ENCODE results near the gene FAM209B.

FAM209B gene

GRCh38 chr20:56506103-56506502 is 26.9 kb upstream of the FAM209B start:
- Histone ChIP-seq H3K4me1 (ENCODE audit: control extremely low read depth in 1 of 4, control insufficient read depth in 4 of 4, insufficient read depth in 4 of 4, low read length in 3 of 4) (peaks cover 0 to 2% (median 2%) of the 10 kb centered on the region in 4 experiments), H3K27me3 (replicated peaks in 2 of 5; ENCODE audit: control insufficient read depth in 4 of 5, insufficient read depth in 5 of 5, low read length in 4 of 5) (no peaks in the 10 kb centered on the region), H3K27ac (ENCODE audit: insufficient read depth in 1 of 2, low read depth in 1 of 2, low read length in 2 of 2, poor library complexity in 1 of 2, severe bottlenecking in 2 of 2) (no peak overlapping the region), H3K36me3 (ENCODE audit: control insufficient read depth in 4 of 4, insufficient read depth in 4 of 4, low read length in 3 of 4) (peaks cover 0 to 17% (median 2%) of the 10 kb centered on the region in 4 experiments), H3K4me3 (ENCODE audit: control insufficient read depth in 1 of 7, extremely low read depth in 1 of 7, insufficient read depth in 4 of 7, low read depth in 2 of 7, low read length in 6 of 7) (no peak overlapping the region), H3K9me3 (ENCODE audit: control extremely low read depth in 1 of 5, control insufficient read depth in 4 of 5, insufficient read depth in 2 of 5, low read depth in 1 of 5, low read length in 4 of 5) (no peaks in the 10 kb centered on the region)
- CTCF ChIA-PET, result interaction anchor here (1.0 kb wide), 1 partner anchor 8 kb away, joined by 3 read pairs; no protein-coding TSS in a partner anchor
- DNase-seq, result peak in 1 of 3 donors; percentile 42
- POLR2A ChIA-PET, result no interaction called here
- 100% methylated on average over 2 of the region's 3 CpGs for WGBS (ENCODE audit: insufficient coverage)

DNA sequence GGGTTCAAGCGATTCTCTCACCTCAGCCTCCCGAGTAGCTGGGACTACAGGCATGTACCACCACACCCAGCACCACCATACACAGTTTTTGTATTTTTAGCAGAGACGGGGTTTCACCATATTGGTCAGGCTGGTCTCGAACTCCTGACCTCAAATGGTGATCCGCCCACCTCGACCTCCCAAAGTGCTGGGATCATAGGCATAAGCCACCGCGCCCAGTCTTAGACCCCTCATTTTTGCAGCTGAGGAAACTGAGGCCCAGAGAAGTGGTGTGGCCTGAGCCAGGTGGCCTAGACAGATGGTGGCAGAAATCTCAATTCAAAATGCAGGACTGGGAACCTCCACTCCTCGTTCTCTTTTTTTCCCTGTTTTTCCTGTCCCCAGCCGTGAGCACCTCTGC is 21.1 kb upstream of the FAM209B start:
- POLR2A ChIA-PET, result no interaction called here
- CTCF ChIA-PET, result interaction anchor here (1.3 kb wide), 1 partner anchor 30 kb away, joined by 3 read pairs; no protein-coding TSS in a partner anchor
- Histone ChIP-seq H3K27ac (ENCODE audit: insufficient read depth in 1 of 2, low read depth in 1 of 2, low read length in 2 of 2, poor library complexity in 1 of 2, severe bottlenecking in 2 of 2) (no peak overlapping the region), H3K9me3 (ENCODE audit: control extremely low read depth in 1 of 5, control insufficient read depth in 4 of 5, insufficient read depth in 2 of 5, low read depth in 1 of 5, low read length in 4 of 5) (no peaks in the 10 kb centered on the region), H3K36me3 (ENCODE audit: control insufficient read depth in 4 of 4, insufficient read depth in 4 of 4, low read length in 3 of 4) (peaks cover 7 to 40% (median 22%) of the 10 kb centered on the region in 4 experiments), H3K4me1 (ENCODE audit: control extremely low read depth in 1 of 4, control insufficient read depth in 4 of 4, insufficient read depth in 4 of 4, low read length in 3 of 4) (no peaks in the 10 kb centered on the region), H3K4me3 (ENCODE audit: control insufficient read depth in 1 of 7, extremely low read depth in 1 of 7, insufficient read depth in 4 of 7, low read depth in 2 of 7, low read length in 6 of 7) (no peak overlapping the region), H3K27me3 (replicated peaks in 2 of 5; ENCODE audit: control insufficient read depth in 4 of 5, insufficient read depth in 5 of 5, low read length in 4 of 5) (no peaks in the 10 kb centered on the region)
- 96% methylated on average over 10 of the region's 10 CpGs for WGBS (ENCODE audit: insufficient coverage)
- no peak for DNase-seq

GRCh38 chr20:56513161-56514150 is 19.6 kb upstream of the FAM209B start:
- H3K36me3 ChIP-seq (ENCODE audit: control insufficient read depth in 4 of 4, insufficient read depth in 4 of 4, low read length in 3 of 4), result peaks cover 11 to 45% (median 37%) of the 10 kb centered on the region in 4 experiments
- H3K4me1 ChIP-seq (ENCODE audit: control extremely low read depth in 1 of 4, control insufficient read depth in 4 of 4, insufficient read depth in 4 of 4, low read length in 3 of 4), result no peaks in the 10 kb centered on the region
- no peak for DNase-seq
- peaks cover 0 to under 1% (median 0%) of the 10 kb centered on the region in 5 experiments for H3K9me3 ChIP-seq (ENCODE audit: control extremely low read depth in 1 of 5, control insufficient read depth in 4 of 5, insufficient read depth in 2 of 5, low read depth in 1 of 5, low read length in 4 of 5)
- ChIA-PET POLR2A (no interaction called here), CTCF (interaction anchor here (0.8 to 4.0 kb wide), 5 partner anchors 8 to 115 kb away, joined by 3 to 20 read pairs (median 5); partner anchors contain the start of gene CASS4)
- no peak overlapping the region for H3K4me3 ChIP-seq (ENCODE audit: control insufficient read depth in 1 of 7, extremely low read depth in 1 of 7, insufficient read depth in 4 of 7, low read depth in 2 of 7, low read length in 6 of 7)
- 97% methylated on average over 18 of the region's 22 CpGs for WGBS (ENCODE audit: insufficient coverage)
- no peak overlapping the region for H3K27ac ChIP-seq (ENCODE audit: insufficient read depth in 1 of 2, low read depth in 1 of 2, low read length in 2 of 2, poor library complexity in 1 of 2, severe bottlenecking in 2 of 2)
- H3K27me3 ChIP-seq (replicated peaks in 2 of 5; ENCODE audit: control insufficient read depth in 4 of 5, insufficient read depth in 5 of 5, low read length in 4 of 5), result no peaks in the 10 kb centered on the region

DNA sequence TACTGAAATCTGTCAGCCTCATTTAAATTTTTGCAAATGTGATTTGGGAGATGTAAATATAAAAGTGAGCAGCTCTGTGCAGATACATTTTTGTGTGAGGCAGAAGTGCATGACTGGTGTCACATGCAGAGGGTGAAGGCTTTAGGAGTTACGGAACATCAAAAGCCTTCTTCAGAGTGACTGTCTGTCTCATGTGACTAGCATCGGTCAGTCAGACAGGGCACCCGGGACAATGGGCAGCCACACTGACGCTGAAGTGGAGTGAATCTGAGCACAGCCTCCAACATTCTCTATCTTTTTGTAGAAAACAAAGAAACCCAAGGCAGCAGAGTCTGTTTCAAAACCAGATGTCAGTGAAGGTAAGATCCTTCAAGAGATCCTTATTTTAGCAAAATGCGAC is 16.4 kb upstream of the FAM209B start:
- POLR2A ChIA-PET, result no interaction called here
- CTCF ChIA-PET, result interaction anchor here (1.0 to 4.0 kb wide), 8 partner anchors 23 to 121 kb away, joined by 3 to 20 read pairs (median 3); no protein-coding TSS in a partner anchor
- Histone ChIP-seq H3K36me3 (ENCODE audit: control insufficient read depth in 4 of 4, insufficient read depth in 4 of 4, low read length in 3 of 4) (peaks cover 30 to 67% (median 61%) of the 10 kb centered on the region in 4 experiments), H3K27ac (ENCODE audit: insufficient read depth in 1 of 2, low read depth in 1 of 2, low read length in 2 of 2, poor library complexity in 1 of 2, severe bottlenecking in 2 of 2) (no peak overlapping the region), H3K9me3 (ENCODE audit: control extremely low read depth in 1 of 5, control insufficient read depth in 4 of 5, insufficient read depth in 2 of 5, low read depth in 1 of 5, low read length in 4 of 5) (peaks cover 0 to 21% (median 16%) of the 10 kb centered on the region in 5 experiments), H3K4me3 (ENCODE audit: control insufficient read depth in 1 of 7, extremely low read depth in 1 of 7, insufficient read depth in 4 of 7, low read depth in 2 of 7, low read length in 6 of 7) (no peak overlapping the region), H3K27me3 (replicated peaks in 2 of 5; ENCODE audit: control insufficient read depth in 4 of 5, insufficient read depth in 5 of 5, low read length in 4 of 5) (no peaks in the 10 kb centered on the region), H3K4me1 (ENCODE audit: control extremely low read depth in 1 of 4, control insufficient read depth in 4 of 4, insufficient read depth in 4 of 4, low read length in 3 of 4) (no peaks in the 10 kb centered on the region)
- 96% methylated on average over 5 of the region's 5 CpGs for WGBS (ENCODE audit: insufficient coverage)
- DNase-seq, result no peak

DNA sequence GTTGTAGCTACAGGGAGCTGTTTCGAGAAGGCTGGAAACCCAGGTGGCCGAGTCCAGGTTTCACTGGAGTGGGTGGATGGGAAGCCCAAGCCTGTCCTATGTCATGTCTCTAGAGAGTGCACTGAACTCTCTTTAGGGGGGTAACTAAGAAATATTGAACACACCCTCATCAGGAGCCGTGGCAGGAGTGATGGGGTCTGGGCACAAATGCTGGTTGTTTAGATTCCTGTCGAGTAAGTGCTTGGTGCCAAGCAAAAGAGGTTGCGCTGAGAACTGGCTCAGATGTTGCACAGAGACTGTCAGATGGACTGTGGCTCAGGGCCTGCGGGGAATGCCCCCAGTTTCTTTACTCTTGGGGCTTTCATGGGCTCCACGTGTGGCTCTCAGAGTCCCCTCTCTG is 15.8 kb upstream of the FAM209B start:
- peaks cover 0 to 22% (median 16%) of the 10 kb centered on the region in 5 experiments for H3K9me3 ChIP-seq (ENCODE audit: control extremely low read depth in 1 of 5, control insufficient read depth in 4 of 5, insufficient read depth in 2 of 5, low read depth in 1 of 5, low read length in 4 of 5)
- POLR2A ChIA-PET, result no interaction called here
- H3K27me3 ChIP-seq (replicated peaks in 2 of 5; ENCODE audit: control insufficient read depth in 4 of 5, insufficient read depth in 5 of 5, low read length in 4 of 5), result no peaks in the 10 kb centered on the region
- DNase-seq, result no peak
- H3K36me3 ChIP-seq (ENCODE audit: control insufficient read depth in 4 of 4, insufficient read depth in 4 of 4, low read length in 3 of 4), result peaks cover 29 to 67% (median 61%) of the 10 kb centered on the region in 4 experiments
- no peaks in the 10 kb centered on the region for H3K4me1 ChIP-seq (ENCODE audit: control extremely low read depth in 1 of 4, control insufficient read depth in 4 of 4, insufficient read depth in 4 of 4, low read length in 3 of 4)
- no peak overlapping the region for H3K4me3 ChIP-seq (ENCODE audit: control insufficient read depth in 1 of 7, extremely low read depth in 1 of 7, insufficient read depth in 4 of 7, low read depth in 2 of 7, low read length in 6 of 7)
- no peak overlapping the region for H3K27ac ChIP-seq (ENCODE audit: insufficient read depth in 1 of 2, low read depth in 1 of 2, low read length in 2 of 2, poor library complexity in 1 of 2, severe bottlenecking in 2 of 2)
- CTCF ChIA-PET, result interaction anchor here (0.9 to 4.0 kb wide), 2 partner anchors 119 to 121 kb away, joined by 3 to 20 read pairs; no protein-coding TSS in a partner anchor
- WGBS (ENCODE audit: insufficient coverage), result 100% methylated on average over 4 of the region's 7 CpGs

DNA sequence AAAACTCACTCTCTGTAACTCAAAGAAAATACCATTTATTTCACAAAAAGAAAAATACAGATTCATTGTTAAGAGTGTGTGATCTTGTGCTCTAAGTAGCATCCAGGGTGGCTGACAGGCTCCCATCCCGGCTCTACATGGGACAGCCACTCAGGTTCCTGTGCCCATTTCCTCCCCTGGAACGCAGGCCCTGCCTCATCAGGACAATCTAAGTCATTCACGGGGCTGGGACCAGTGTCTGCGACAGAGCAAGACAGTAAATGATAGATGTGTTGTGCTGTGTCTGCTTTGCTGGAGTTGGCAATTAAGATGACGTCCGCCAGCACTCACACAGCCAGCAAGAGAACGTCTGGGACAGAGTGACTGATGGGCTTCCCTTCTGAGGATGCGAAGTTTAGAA is 15.4 kb upstream of the FAM209B start:
- DNase-seq, result no peak
- Histone ChIP-seq H3K27me3 (replicated peaks in 2 of 5; ENCODE audit: control insufficient read depth in 4 of 5, insufficient read depth in 5 of 5, low read length in 4 of 5) (no peaks in the 10 kb centered on the region), H3K4me1 (ENCODE audit: control extremely low read depth in 1 of 4, control insufficient read depth in 4 of 4, insufficient read depth in 4 of 4, low read length in 3 of 4) (no peaks in the 10 kb centered on the region), H3K9me3 (ENCODE audit: control extremely low read depth in 1 of 5, control insufficient read depth in 4 of 5, insufficient read depth in 2 of 5, low read depth in 1 of 5, low read length in 4 of 5) (peaks cover 0 to 22% (median 16%) of the 10 kb centered on the region in 5 experiments), H3K36me3 (ENCODE audit: control insufficient read depth in 4 of 4, insufficient read depth in 4 of 4, low read length in 3 of 4) (peaks cover 28 to 65% (median 58%) of the 10 kb centered on the region in 4 experiments), H3K27ac (ENCODE audit: insufficient read depth in 1 of 2, low read depth in 1 of 2, low read length in 2 of 2, poor library complexity in 1 of 2, severe bottlenecking in 2 of 2) (no peak overlapping the region), H3K4me3 (ENCODE audit: control insufficient read depth in 1 of 7, extremely low read depth in 1 of 7, insufficient read depth in 4 of 7, low read depth in 2 of 7, low read length in 6 of 7) (no peak overlapping the region)
- ChIA-PET CTCF (interaction anchor here (0.9 kb wide), 1 partner anchor 122 kb away, joined by 3 read pairs; no protein-coding TSS in a partner anchor), POLR2A (no interaction called here)
- WGBS (ENCODE audit: insufficient coverage), result 100% methylated on average over 7 of the region's 8 CpGs
